Chondrocyte (in vitro differentiated cells): ENCODE results near the gene NDEL1. TPM values are rescaled to one million over a fixed set of nuclear protein-coding genes. Genes with fewer than 3 reads are reported as not detected.
"Not testable (repeated sequence)": the region's sequence is repeated elsewhere in the genome, so short reads cannot be mapped to it uniquely, and the experiment has no call there.

Experiments
- DNase-seq: peaks from one replicate; pipeline ENCODE4 v3.0.0; 2021; ENCODE audit warnings: mixed read lengths, low spot score
- H3K27ac Mint-ChIP-seq: one replicate; pipeline ENCODE4 v1.8.0; 2021; ENCODE audit warnings: mild to moderate bottlenecking, moderate library complexity, mixed read lengths; ENCODE audit not compliant: unreplicated experiment
- H3K27me3 Mint-ChIP-seq: 2 replicates; pipeline ENCODE4 v1.8.0; 2021; ENCODE audit warnings: low read depth, mixed read lengths
- H3K36me3 Mint-ChIP-seq: 2 replicates; pipeline ENCODE4 v1.8.0; 2021; ENCODE audit warnings: low read depth, mixed read lengths
- H3K4me1 Mint-ChIP-seq: 2 replicates; pipeline ENCODE4 v1.8.0; 2021; ENCODE audit warnings: low read depth, mild to moderate bottlenecking, mixed read lengths
- H3K4me3 Mint-ChIP-seq: one replicate; pipeline ENCODE4 v1.8.0; 2021; ENCODE audit warnings: mild to moderate bottlenecking, moderate library complexity, mixed read lengths; ENCODE audit not compliant: unreplicated experiment
- H3K9me3 Mint-ChIP-seq: 2 replicates; pipeline ENCODE4 v1.8.0; 2021; ENCODE audit warnings: low read depth, mixed read lengths
- total RNA-seq: library from RNA; stranded (reverse); gene quantifications from 3 replicates; pipeline ENCODE4 v1.2.1, GENCODE V29; 2021
- TF ChIP-seq, protein P1 (sequence below): fragments of 200-600 bp; sonication (generic); IDR thresholded peaks from 2 replicates; pipeline ENCODE4 v1.5.0; 2021; ENCODE audit warnings: antibody characterized with exemption, mild to moderate bottlenecking, moderate library complexity

The NDEL1 gene
- total RNA-seq, 1 donor from 2014 or later: 112 TPM

DNA sequence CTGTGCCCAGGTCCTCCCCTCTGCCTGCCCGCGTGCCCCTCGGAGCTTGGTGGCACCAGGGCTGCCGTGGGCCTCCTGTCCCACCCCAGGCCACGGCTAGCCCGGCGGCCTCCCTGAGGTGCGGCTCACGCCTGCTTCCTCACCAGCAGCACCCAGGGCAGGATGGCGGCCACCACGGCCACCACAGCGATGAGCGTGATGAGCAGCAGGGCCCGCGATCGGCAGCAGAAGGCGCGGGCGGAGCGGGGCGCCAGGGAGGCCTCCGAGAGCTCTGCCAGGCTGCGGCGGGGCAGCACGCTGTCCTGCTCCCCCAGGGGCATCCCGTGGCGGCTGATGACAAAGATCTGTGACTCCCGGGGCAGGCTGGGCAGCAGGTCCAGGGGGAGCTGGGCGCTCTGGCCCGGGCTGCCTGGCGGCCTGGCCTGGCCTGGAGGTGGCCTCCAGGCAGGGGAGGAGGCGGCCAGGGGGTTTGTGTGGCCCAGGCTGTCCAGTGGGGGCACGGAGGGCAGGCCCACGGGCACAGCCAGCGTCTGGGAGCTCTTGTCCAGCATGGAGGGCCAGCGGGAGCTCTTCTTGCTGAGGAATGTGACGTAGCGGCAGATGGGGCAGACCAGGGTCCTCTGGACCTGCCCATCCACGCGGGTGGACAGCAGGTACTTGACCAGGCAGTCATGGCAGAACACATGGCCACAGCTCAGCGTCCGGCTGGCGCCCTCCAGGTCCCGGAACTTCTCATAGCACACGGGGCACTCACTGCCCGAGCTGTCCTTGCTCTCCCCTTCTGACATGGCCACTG lies 42.8 kb upstream of the NDEL1 start:
- H3K9me3 Mint-ChIP-seq: no peaks in the 10 kb centered on the region
- TF ChIP-seq, protein P1, sequence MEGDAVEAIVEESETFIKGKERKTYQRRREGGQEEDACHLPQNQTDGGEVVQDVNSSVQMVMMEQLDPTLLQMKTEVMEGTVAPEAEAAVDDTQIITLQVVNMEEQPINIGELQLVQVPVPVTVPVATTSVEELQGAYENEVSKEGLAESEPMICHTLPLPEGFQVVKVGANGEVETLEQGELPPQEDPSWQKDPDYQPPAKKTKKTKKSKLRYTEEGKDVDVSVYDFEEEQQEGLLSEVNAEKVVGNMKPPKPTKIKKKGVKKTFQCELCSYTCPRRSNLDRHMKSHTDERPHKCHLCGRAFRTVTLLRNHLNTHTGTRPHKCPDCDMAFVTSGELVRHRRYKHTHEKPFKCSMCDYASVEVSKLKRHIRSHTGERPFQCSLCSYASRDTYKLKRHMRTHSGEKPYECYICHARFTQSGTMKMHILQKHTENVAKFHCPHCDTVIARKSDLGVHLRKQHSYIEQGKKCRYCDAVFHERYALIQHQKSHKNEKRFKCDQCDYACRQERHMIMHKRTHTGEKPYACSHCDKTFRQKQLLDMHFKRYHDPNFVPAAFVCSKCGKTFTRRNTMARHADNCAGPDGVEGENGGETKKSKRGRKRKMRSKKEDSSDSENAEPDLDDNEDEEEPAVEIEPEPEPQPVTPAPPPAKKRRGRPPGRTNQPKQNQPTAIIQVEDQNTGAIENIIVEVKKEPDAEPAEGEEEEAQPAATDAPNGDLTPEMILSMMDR: no peak
- no peaks in the 10 kb centered on the region for H3K36me3 Mint-ChIP-seq

DNA sequence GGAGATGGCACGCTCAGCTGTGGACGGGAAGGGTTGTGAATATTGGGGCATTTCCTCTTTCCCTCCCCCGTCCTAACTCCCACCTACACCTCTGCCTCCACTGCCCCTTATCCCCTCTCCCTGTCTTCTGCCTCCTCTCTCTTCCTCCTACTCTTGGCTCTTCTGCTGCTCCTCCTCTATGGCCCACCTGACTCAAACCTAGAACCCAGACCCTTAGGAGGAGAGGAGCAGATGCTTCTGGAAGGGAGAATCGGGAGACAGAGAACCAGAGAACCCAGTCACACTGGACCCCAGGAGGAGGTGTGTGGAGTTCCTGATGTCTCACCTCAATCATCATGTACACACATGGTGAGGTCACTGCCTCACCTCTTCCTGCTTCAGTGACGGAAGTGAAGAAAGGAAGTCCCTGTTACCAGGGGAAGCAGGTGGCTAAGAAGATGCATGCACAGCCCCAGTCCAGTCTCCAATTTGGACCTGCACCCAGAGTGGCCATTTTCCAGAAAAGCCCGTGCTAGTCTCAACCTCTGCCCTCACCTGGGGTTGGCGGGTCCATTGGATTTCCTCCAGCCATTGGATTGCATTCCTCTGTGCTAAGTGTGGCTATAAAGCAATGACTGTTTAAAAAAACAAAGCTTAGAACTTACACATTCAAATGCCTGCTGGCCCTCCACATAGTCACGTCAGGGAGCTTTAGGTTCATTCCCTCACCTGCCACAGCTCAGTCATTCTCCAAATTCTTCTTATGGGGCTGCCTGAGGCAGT lies 42.0 kb upstream of the NDEL1 start:
- TF ChIP-seq, protein P1: no peak
- H3K4me1 Mint-ChIP-seq: peaks cover 8% of the 10 kb centered on the region
- peaks cover 20% of the 10 kb centered on the region for H3K27me3 Mint-ChIP-seq
- no peak for DNase-seq
- no peaks in the 10 kb centered on the region for H3K36me3 Mint-ChIP-seq
- no peak overlapping the region for H3K27ac Mint-ChIP-seq
- H3K9me3 Mint-ChIP-seq: no peaks in the 10 kb centered on the region
- no peak overlapping the region for H3K4me3 Mint-ChIP-seq

More for the DNA sequence above, 42.8 kb upstream of the NDEL1 start:
- Mint-ChIP-seq H3K27ac (no peak overlapping the region), H3K4me3 (no peak overlapping the region), H3K4me1 (peaks cover 8% of the 10 kb centered on the region), H3K27me3 (peaks cover 20% of the 10 kb centered on the region)
- no peak for DNase-seq

DNA sequence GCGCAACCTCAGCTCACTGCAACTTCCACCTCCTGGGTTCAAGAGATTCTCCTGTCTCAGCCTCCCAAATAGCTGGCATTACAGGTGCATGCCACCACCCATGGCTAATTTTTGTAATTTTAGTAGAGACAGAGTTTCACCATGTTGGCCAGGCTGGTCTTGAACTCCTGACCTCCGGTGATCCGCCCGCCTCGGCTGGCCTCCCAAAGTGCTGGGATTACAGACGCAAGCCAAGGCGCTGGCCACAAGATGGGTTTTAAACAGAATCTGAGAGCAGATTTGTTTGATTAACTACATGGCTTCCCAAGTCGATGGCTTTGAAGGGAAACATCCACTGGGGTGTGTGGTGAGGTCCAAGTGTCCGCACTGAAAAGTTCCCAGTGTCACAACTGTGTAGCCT lies 41.2 kb upstream of the NDEL1 start:
- not testable (repeated sequence) for H3K4me3 Mint-ChIP-seq
- H3K27me3 Mint-ChIP-seq: peaks cover 20% of the 10 kb centered on the region

GRCh38 chr17:8397636-8398035 lies 38.0 kb upstream of the NDEL1 start, which contains the start of gene RNF222:
TSS of gene RNF222 (minus strand) at chr17:8397827. CDS start at chr17:8393461, 4,366 bp downstream.
- Mint-ChIP-seq H3K27ac (no peak within 1 kb of the TSS), H3K4me3 (no peak within 1 kb of the TSS), H3K4me1 (peaks cover 8% of the 10 kb centered on the region), H3K27me3 (peaks cover 29% of the 10 kb centered on the region), H3K36me3 (no peaks in the 10 kb centered on the region), H3K9me3 (no peaks in the 10 kb centered on the region)
- TF ChIP-seq, protein P1: no peak
- no peak for DNase-seq

More for the DNA sequence above, 41.2 kb upstream of the NDEL1 start:
- H3K9me3 Mint-ChIP-seq, H3K27ac Mint-ChIP-seq, DNase-seq, H3K36me3 Mint-ChIP-seq, H3K4me1 Mint-ChIP-seq: not testable (repeated sequence)

GRCh38 chr17:8398980-8399379 lies 36.7 kb upstream of the NDEL1 start:
- no peaks in the 10 kb centered on the region for H3K36me3 Mint-ChIP-seq
- H3K4me3 Mint-ChIP-seq: no peak overlapping the region
- DNase-seq: no peak
- peaks cover 2% of the 10 kb centered on the region for H3K4me1 Mint-ChIP-seq
- H3K27me3 Mint-ChIP-seq: peaks cover 31% of the 10 kb centered on the region
- no peaks in the 10 kb centered on the region for H3K9me3 Mint-ChIP-seq
- TF ChIP-seq, protein P1: no peak
- H3K27ac Mint-ChIP-seq: no peak overlapping the region
